DMS53 treated with DMSO at 0.1 percent for 48 hours (cell line): ENCODE data around the gene GDPD5.

Experiments used
- DNase-seq: peaks from one replicate; lab custom pipeline; 2025; ENCODE audit not compliant: unreplicated experiment; lab: John Stamatoyannopoulos, UW

GDPD5 gene

DNA sequence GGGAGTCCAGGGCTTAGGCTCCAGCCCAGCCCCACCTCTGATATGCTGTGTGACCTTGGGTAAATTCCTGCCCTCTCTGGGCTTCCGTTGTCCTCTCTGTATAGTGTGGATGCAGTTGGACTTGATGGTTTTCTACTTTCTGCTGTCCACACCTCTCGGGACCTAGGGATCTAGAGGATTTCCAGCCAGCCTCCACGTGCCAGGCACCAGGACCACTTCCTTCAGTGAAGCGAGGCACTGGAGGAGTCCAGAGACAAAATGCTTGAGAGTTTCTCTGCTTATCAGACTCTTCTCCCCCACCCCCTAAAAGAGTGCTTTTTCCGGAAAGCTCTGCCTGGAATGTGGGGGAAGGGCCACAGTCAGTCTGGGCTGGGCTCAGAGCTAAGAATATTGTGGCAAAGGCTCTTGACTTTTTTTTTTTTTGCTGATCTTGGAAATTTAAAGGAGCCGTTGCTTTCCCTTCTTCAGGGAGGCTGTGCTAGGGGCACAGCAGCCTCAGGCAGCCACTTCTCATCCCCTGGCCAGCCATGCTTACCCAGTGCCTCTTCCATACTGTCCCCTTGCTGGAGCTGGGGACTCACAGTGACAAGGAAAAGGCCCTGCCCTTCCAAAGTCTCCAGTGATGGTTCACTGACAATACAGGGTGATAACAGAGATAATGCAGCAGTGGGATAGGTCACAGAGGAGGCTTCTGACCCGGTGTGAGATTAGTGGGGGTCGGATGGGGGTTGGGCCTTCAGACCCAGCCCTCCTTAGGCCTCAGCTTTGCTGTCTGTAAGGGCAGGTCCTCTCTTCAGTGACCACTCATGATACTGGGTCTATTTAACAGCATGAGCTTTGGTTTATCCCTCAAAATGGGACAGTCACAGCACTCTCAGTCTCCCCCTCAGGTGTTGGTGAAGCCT is 33.5 kb upstream of the GDPD5 start:
- no peak for DNase-seq

DNA sequence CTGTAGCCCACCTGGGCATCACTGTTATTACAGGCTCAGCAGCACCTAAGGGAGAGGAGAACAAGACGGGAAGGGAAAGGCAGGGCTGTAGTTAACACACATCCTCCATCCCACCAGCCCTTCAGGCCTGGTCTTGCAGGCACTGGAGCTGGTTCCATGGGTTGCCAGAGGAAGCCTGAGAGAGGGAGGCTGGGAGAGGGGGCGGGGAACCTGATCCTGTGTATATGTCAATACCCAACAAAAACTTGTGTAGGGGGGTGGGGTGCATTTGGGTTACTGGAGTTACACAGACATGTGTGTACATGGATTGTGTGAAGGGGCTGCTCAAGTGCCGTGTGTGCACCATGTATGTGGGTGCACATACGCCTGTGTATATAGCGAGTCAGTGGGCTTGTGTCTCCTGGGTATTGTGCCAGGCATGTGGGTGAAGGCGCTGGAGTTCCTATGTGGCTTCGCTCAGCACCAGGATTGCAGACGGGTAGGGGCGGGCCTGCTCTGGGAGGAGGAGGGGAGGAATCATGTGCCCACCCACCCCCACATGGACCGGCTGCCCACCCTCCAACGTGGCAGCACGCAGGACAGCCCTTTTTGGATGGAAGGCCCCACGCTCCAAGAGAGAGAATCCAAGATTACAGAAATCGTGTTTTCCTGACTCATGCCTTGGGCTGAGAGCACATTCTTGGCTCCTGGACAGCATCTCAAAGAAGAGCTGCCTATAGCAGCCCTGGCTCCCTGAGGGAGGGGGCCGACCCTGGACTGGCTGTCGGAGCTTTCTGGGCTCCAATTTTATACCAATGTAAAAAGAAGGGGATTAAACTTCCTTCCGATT is 32.1 kb upstream of the GDPD5 start:
- no peak for DNase-seq

DNA sequence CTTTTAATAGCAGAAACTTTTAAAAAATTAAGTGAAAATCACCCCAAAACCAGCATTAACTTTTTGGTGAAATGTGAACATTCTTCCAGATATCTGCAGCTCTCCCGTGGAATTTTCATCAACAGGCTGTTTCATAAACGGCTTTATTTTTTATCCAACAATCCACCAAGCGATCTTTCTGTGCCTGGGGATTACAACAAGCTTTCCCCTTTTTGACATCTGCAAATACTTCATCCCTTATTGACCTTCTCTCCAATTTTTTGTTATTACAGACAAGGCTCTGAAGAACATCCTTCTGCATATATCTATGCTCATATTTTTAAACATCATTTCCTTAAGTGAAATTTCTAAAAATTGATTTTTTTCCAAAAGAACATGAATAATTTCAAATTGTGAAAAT is 30.5 kb upstream of the GDPD5 start:
- DNase-seq, result no peak

DNA sequence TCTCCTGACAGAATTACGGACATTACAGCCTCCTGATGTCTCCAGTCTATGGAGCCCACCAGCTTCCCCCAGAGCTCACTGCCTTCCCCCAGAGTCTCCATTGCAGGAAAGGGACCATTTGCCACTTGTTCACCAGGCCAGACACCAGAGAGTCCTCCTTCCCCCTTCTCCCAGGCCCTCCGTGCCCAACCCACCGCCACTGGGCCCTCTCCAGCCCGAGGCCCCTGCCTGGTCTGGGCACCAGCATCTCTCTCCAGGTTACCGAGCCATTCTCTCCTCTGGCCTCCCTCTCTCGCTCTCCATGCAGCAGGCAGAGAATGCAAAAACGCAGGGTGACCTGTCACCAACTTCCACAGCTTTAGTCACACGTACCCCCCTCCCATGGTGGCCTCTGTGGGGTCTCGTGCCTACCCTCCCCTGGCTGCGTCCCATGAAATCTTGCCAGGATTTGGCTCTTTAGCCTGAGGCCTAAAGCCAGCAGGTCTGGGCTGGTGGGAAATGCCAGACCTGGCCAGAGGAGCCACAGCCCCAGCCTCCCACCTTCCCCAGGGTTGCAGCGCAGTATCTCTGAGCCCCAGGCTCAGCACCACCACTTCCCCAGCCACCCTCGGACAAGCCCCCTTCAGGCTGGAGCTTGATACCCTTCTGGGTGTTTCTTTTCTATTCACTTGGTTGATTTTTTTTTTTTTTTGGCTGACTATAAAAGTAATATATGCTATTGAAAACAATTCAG is 29.5 kb upstream of the GDPD5 start:
- DNase-seq, result no peak

DNA sequence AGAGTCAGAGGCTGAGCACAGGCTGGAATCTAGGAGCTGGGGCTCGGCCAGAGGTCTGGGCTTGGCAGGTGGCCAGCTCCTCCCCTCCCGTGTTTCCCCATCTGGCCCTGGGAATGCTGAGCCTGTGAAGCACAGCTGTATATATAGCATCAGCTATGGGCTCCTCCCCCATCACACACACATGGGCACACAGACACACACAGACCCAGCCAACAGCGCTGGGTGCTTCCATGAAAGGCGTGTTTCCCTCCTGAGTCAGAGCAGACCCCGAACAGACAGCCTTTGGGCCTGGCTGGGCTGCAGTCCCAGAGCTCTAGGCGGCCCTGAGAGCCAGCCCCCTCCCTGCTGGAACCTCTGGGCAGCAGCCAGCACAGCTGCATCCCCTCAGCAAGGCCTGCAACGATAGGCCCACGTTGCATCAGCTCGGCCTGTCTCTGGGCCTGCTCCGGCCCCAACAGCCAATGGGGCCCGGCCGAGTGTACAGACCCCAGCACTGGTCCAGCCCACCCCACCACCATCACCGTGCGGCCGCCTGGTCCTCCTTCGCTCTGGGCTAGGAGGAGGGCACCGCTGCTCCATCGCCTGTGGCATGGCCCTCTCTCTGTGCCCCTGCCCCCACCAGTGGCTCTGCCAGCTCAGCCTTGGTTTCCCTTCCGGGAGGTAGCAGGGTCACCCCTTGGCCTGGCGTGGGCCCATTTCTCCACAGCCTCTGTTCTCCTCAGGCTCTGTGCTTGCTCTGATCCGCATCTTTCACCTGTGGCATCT is 28.7 kb upstream of the GDPD5 start:
- DNase-seq, result no peak

DNA sequence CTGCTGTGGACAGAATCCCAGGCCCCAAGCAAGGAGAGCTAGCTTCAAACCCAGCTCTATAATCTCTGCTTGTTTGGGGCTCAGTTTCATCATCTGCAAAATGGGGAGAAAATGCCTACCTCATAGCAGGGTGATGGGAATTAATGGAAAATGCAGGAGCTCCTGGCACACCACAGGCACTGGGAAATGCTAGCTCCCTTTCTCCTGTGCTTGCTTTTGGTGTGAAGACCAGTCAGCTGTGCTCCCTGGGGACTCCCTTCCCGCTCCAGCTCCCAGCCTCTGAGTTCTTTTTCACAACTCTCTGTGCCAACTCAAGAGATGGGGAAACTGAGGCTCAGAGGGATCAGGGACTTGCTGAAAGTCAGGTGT is 28.1 kb upstream of the GDPD5 start:
- DNase-seq, result no peak

DNA sequence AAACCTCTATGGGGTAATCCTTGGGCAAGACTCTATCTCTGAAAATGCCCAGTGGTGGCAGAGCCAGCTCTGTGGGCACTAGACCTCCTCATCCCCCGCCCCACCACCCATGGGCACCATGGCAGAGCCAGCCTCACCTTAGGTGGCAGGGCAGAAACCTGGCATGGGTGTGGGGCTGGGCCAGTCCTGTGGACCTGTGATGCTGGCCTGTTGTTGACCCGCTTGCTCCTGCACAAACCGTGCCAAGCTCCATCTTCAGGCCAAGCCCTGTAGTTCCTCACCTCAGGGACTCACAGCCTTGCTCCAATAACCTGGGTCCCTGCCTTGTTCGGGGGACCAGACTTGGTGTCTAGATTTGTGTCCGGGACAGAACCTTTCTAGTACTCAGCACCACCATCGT is 27.4 kb upstream of the GDPD5 start:
- no peak for DNase-seq

DNA sequence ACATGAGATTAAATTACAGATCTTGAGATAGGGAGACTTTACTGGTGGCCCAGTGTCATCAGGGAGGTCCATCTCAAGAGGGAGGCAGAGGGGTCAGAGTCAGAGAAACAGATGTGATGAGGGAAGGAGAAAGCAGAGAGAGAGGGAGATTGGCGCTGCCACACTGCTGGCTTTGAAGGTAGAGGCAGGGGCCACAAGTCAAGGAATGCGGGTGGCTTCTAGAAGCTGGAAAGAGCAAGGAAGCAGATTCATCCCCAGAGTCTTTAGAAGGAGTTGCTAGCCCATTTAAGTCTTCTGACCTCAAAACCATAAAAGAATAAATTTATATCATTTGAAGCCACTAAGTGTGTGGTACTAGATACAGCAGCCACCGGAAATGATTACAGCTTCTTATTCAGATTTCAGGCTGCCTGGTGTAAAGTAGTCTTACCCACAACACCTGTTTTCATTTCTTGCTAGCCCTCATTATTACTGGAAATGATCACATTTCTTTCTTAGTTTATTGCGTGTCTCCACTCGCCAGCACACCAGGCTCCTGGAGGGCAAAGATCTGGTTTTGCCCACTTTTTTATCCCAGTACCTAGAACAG is 23.7 kb upstream of the GDPD5 start:
- DNase-seq, result no peak

DNA sequence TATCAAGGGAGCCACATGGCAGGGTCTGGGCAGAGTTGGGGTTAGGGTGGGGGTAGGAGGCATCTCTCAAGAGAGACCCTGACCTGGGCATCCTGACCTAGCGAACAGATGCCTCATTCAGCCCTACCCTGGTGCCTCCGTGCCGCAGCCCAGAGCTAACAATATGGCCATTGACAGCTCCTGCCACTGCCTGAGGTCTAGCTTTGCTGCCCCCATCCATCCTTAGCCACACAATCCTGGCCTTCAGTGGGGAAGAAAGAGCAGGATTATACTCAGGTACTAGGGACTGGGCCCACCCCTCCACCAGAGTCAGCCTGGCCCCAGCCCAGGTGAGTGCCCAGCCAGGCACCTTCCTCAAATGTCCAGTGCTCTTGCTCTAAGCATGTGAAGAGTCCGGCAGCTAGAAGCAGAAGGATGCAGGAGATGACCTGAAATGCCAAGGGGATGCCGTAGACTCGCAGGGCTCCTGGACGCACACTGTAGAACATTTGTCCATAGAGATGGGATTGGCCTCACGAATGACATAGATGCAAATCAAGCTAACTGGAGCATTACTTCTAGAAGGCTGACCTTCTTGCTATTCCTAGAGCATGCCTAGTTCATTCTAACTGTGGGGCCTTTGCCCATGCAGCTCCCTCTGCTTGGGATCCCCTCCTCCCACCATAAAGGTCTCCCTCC is 23.0 kb upstream of the GDPD5 start:
- DNase-seq, result no peak

DNA sequence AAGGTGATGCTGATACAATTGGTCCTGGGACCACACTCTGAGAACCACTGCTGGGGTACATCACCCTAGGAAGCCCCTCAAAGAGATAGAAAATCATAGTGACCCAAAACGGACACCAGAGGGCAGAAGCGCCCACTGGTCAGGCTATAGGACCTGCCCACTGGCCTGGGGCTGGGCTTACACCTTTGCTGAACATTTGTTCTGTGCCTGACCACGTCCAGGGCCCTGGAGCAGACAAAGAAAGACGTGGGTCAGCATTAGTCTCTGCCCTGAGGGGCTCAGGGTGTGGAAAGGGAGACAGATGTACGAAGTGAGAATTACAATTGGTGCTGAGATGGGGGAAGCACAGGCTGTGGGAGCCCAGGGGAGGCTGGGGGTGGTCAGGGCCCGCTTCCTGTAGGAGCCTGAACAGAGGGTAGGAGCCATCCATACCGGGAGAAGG is 21.9 kb upstream of the GDPD5 start:
- peak; percentile 77 for DNase-seq

DNA sequence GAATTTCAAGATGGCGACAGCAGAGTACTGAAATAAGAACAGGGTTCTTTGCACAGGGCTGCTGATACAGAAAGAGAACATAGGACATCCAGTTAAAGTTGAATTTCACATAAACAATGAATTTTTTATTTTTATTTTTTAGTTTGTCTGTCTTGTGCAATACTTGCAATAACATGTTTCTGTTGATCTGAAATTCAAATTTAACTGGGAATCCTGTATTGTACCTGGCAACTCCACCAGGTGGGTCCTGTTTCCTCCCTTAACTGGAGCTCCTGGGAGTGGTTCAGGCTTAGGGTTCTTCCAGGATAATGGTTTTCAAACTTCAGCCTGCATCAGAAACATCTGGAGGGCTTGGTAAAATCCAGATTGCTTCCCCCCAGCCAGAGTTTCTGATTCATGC is 21.4 kb upstream of the GDPD5 start:
- no peak for DNase-seq

DNA sequence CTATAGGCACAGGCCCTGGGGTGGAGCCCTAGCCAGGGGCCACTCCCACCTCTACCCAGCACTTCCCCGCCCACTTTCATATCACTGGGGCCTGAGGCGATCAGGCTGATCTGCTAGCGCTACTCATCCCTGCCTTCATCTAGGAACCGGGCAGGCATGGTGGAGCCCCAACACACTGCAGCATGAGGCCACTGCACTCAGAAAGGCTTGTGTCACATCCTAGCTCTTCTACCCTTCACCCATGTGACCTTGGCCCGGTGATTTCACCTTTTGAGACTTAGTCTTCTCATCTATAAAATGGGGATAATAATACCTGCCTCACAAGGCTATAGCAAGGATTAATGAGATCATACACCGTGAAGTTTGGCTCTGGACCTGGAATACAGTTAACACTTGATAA is 18.1 kb upstream of the GDPD5 start:
- no peak for DNase-seq

DNA sequence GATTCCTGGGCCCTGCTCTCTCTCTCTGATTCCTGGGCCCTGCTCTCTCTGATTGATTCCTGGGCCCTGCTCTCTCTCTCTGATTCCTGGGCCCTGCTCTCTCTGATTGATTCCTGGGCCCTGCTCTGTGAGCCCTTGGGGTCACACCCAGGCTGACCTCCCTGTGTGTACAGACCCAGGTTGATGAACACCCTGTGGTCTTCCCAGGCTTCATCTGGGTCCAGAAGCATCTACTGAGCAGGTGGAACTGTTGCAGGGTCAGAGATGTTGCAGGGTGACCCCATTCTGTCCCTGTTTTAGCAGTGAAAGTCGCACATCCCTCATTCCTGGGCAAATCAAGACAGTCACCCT is 16.3 kb upstream of the GDPD5 start:
- no peak for DNase-seq

DNA sequence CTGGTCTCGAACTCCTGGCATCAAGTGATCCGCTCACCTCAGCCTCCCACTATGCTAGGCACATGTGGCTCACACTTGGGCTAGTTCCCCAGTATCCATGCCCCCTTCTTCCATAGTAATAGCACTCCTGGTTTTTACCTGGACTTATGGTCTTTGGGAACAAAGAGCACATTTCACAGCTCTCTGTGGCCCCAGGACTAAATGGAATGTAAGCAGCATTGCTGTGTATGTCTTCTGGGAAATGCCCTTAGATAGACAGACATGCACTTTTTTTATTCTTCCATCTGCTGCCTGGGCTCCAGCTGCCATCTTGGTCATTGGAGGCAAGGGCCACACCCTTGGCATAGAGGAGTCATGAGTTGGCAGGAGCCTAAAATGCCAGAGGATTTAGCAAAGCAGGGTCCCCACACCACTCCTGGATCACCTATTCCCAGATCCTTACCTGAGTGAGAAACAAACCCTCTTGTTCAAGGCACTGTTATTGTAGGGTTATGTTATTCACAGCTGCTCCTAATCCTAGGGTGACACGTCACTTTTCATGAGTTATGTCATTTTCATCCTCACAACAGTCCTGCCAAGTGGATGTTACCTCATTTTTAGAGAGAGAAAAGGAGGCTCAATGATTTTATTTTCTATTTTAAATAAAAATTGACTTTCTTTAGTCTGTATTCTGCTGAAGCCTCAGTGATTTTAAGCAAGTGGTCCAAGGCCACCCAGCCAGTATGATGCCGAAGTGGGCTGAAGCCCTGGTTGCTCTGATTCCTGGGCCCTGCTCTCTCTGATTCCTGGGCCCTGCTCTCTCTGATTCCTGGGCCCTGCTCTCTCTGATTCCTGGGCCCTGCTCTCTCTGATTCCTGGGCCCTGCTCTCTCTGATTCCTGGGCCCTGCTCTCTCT is 15.7 kb upstream of the GDPD5 start:
- DNase-seq, result no peak

DNA sequence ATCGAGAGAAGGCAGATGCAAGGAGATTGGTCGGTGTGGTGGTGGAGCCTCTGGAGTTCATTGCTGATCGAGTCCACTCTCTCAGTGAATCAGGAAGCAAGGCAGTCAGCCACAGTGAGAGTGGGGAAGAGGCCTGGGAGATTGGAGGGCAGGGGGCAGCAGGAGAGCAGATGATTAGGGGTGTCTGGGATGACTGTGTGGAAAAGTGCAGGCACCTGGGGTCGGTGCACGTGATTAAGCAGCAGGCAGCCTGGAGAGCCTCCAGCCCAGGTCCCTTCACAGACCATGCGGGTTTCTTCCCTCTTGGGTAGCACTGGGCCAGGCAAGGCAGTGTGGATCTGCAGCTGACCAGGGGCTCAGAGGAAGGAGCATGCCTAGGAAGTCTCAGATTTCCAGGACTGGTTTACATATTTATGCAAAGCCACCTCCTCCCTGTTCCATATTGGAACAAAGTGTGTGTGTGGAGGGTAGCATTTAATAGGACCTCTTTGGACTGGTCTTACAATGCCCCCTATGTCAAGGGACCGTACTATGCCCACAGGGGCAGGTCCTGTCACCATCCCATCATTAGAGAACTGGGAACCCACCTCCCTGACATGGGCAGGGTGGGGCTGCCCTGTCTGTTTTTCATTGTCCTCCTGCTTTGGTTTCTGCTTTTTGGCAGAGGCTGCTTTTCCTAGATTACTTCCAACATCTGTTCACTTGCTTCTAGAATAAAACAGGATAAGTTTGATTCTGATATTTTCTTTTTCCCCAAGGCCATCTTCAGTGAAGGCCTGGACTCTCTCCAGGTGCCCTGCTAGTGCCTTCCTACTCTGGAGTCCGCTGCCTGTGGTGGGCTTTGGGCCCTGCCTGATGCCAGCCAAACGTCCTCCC is 14.0 kb upstream of the GDPD5 start:
- no peak for DNase-seq

DNA sequence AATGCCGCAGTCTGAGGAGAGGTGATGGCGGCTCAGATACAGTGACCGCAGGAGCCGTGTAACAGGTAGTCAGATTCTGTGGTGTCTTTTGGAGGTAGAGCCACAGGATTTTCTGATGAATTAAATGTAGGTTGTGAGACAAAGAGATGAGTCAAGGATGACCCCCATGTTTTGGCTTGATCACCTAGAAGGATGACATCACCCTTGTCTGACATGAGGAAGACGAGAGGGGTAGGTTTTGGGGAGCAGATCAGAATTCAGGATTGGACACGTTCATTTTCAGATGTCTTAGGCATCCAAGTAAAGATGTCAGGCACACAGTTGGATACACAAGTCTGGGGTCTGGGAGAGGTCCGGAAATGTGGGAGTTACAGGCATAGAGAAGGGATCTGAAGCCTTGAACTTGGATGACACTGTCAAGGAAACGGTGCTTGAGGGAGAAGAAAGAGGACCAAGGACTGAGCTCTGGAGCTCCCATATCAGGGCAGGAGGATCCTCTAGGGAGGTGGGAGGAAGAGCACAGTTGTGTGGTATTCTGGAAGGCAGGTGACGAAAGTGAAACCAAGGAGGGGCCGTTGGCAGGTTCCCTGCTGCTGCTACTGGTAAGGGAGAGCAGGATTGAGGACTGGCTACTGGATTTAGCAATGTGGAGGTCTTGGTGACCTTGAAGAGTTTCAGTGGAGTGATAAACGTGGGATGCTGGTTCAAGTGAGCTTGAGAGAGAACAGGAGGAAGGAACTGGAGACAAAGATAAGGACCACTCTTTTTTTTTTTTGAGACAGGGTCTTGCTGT is 12.6 kb upstream of the GDPD5 start:
- DNase-seq, result no peak

DNA sequence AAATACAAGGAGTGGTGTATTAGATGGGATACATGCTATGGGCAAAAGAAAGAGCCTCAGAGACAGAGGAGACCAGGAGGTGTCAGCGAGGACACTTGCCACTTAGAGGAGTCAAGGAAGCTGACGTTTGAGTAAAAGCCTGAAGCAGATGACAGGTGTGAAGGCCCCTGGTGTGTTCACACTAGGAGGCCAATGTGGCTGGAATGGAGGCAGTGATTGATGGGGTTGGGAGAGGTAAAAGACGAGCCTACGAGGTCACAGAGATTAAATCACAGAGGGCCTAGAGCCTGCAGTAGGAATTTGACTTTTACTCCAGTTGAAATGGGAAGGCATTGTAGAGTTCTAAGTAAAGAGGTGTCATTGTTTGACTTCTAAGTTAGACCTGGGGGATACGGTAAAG is 12.0 kb upstream of the GDPD5 start:
- DNase-seq, result no peak
